Keratinocyte (primary cell): ENCODE results near the gene CDH6.

ENCODE experiments used
- EZH2 ChIP-seq: IDR thresholded peaks from one replicate; pipeline ENCODE4 v1.6.1; 2012; ENCODE audit warnings: inconsistent platforms, mild to moderate bottlenecking, low read length, moderate library complexity
- TF ChIP-seq, protein P1 (sequence below), 3 experiments: IDR thresholded peaks in 1 of 3; conservative IDR thresholded peaks in 1 of 3; optimal IDR thresholded peaks in 1 of 3; 2 replicates in 2 of 3; 3 replicates in 1 of 3; pipeline versions ENCODE3 to v1.5.1; 2011; ENCODE audit warnings: low read length in 3 of 3, mild to moderate bottlenecking in 3 of 3, moderate library complexity in 2 of 3, control low read depth in 1 of 3, inconsistent platforms in 1 of 3; ENCODE audit not compliant: insufficient read depth in 2 of 3; ENCODE audit errors: extremely low read depth in 1 of 3

DNA sequence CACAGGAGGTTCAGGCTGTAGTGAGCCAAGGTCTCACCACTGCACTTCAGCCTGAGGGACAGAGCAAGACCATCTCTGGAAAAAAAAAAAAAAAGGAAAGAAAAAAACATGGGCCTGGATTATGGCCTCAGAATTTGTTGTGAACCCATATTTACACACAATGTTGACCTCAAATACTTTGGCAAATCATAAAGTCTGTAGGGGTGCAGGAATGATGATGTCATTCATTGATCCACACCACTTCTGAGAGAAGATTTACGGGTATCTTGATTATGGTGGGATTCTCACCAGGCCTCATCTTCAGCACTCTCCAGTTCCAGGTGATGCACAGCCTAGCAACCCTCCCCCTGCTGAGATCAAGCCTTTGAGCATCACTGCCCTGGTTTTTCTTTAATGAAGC is 156.9 kb downstream of the CDH6 start:
- TF ChIP-seq, protein P1, sequence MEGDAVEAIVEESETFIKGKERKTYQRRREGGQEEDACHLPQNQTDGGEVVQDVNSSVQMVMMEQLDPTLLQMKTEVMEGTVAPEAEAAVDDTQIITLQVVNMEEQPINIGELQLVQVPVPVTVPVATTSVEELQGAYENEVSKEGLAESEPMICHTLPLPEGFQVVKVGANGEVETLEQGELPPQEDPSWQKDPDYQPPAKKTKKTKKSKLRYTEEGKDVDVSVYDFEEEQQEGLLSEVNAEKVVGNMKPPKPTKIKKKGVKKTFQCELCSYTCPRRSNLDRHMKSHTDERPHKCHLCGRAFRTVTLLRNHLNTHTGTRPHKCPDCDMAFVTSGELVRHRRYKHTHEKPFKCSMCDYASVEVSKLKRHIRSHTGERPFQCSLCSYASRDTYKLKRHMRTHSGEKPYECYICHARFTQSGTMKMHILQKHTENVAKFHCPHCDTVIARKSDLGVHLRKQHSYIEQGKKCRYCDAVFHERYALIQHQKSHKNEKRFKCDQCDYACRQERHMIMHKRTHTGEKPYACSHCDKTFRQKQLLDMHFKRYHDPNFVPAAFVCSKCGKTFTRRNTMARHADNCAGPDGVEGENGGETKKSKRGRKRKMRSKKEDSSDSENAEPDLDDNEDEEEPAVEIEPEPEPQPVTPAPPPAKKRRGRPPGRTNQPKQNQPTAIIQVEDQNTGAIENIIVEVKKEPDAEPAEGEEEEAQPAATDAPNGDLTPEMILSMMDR (optimal IDR thresholded peaks at IDR 0.05 in 1 of 3, IDR thresholded peaks at IDR 0.05 in 1 of 3, conservative IDR thresholded peaks at IDR 0.05 in 1 of 3; ENCODE audit: extremely low read depth in 1 of 3, insufficient read depth in 2 of 3, low read length in 3 of 3), result no peak
- no peak for TF ChIP-seq EZH2
